ENCODE data around the gene OMP. TPM values are rescaled to one million over a fixed set of nuclear protein-coding genes. Genes with fewer than 3 reads are reported as not detected.

OMP gene
- total RNA-seq, 1 donor from 2014 or later = not detected

DNA sequence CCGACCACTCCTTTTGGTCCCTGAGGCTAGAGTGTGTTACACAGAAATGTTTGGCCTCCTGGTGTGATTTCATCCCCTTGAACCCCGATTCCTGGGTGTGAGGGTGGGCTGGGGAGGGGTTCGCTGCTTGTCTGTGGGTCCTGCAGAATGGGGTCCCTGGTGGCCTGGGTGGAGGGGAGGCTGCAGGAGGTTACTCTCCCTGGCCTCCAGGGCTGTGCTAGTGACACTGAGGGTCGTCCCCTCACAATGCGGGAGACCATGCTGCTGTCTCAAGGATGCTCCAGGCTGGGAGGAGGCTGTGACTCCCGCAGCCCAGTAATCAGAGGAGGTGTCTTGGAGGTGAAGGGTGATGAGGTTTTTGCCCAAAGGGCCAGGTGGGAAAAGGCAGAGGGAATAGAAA lies 17.0 kb upstream of the OMP start:
- no peaks in the 10 kb centered on the region for H3K27me3 ChIP-seq (ENCODE audit: control insufficient read depth, insufficient read depth, low read length)
- FAIRE-seq (no peak), DNase-seq (ENCODE audit: low read depth) (no peak)
- TF ChIP-seq, protein P1, sequence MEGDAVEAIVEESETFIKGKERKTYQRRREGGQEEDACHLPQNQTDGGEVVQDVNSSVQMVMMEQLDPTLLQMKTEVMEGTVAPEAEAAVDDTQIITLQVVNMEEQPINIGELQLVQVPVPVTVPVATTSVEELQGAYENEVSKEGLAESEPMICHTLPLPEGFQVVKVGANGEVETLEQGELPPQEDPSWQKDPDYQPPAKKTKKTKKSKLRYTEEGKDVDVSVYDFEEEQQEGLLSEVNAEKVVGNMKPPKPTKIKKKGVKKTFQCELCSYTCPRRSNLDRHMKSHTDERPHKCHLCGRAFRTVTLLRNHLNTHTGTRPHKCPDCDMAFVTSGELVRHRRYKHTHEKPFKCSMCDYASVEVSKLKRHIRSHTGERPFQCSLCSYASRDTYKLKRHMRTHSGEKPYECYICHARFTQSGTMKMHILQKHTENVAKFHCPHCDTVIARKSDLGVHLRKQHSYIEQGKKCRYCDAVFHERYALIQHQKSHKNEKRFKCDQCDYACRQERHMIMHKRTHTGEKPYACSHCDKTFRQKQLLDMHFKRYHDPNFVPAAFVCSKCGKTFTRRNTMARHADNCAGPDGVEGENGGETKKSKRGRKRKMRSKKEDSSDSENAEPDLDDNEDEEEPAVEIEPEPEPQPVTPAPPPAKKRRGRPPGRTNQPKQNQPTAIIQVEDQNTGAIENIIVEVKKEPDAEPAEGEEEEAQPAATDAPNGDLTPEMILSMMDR (IDR thresholded peaks at IDR 0.05; ENCODE audit: insufficient read depth, low read length, severe bottlenecking) = no peak
- H3K36me3 ChIP-seq (ENCODE audit: control insufficient read depth, insufficient read depth, low read length) = no peaks in the 10 kb centered on the region
- H3K4me3 ChIP-seq (ENCODE audit: low read depth, low read length) = no peak overlapping the region

DNA sequence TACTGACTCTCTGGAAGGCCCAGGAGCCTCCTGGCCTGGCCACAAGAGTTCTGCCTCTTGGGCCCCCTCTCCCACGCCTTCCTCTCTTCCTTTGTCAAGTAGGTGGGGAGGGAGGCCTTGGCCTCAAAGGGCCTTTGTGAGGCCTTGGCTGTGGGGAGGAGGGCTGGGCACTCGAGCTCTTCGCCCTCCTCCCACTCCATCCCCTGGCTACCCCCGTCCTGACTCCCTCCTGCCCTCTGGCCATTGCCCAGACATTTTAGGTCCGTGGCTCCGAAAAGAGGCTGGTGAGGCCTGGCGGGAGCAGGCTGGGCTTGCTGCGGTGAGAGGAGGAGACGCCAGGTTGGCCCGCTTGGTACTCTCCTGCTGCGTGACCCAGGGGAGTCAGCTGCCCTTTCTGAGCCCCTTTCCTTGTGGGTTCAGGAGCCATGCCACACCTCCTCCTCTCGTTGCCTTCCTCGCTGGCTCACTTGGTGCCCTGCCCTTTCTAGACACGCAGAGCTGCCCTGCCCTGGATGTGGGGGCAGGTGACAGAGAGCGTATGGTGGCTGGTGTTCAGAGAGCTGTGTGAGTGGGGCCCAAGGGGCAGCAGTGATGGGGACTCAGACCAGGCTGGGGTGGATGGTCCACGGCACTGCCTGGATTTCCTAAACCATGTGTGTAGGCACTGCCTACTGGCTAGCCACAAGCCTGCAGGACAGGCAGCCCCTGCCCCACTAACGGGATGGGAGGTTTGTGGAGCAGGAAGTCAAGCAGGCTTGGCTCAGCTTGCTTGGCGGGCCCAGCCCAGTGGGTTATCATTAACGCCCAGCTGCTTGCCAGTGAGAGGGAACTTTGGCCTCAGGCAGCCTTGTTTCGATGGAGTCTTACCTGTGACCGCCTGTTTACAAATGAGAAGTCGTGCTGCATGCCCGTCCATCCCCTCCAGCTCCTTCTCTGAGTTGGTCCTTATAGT lies 15.8 kb upstream of the OMP start:
- H3K36me3 ChIP-seq (ENCODE audit: control insufficient read depth, insufficient read depth, low read length) = no peaks in the 10 kb centered on the region
- H3K4me3 ChIP-seq (ENCODE audit: low read depth, low read length) = no peak overlapping the region
- TF ChIP-seq, protein P1 (IDR thresholded peaks at IDR 0.05; ENCODE audit: insufficient read depth, low read length, severe bottlenecking) = no peak
- FAIRE-seq (no peak), DNase-seq (ENCODE audit: low read depth) (no peak)
- H3K27me3 ChIP-seq (ENCODE audit: control insufficient read depth, insufficient read depth, low read length) = no peaks in the 10 kb centered on the region

DNA sequence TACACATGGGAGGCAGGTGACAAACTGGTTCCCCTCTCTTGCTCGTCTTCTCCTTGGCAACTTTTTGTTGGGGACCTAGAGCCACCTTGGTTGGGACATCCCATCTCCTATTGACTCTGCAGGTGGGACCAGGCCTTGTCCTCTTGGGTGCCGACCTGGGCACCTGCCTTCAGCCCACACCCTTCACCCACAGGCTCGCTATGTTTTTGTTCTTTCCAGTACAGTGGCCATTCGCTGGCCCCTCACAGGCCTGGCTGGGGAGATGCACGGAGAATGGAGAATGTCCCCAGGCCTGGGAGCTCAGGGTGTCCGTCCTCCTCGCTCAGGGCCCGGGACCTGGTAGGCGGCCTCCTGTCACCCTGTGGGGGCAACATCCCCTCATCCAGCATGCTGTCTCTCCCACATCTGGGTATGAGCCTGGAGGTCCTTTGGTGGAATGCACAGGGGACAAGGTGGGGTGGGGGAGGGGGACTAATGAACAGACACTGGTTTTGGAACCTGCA lies 14.9 kb upstream of the OMP start:
- Histone ChIP-seq H3K27me3 (ENCODE audit: control insufficient read depth, insufficient read depth, low read length) (no peaks in the 10 kb centered on the region), H3K4me3 (ENCODE audit: low read depth, low read length) (no peak overlapping the region), H3K36me3 (ENCODE audit: control insufficient read depth, insufficient read depth, low read length) (no peaks in the 10 kb centered on the region)
- no peak for FAIRE-seq
- TF ChIP-seq, protein P1 (IDR thresholded peaks at IDR 0.05; ENCODE audit: insufficient read depth, low read length, severe bottlenecking) = no peak
- DNase-seq (ENCODE audit: low read depth) = no peak

DNA sequence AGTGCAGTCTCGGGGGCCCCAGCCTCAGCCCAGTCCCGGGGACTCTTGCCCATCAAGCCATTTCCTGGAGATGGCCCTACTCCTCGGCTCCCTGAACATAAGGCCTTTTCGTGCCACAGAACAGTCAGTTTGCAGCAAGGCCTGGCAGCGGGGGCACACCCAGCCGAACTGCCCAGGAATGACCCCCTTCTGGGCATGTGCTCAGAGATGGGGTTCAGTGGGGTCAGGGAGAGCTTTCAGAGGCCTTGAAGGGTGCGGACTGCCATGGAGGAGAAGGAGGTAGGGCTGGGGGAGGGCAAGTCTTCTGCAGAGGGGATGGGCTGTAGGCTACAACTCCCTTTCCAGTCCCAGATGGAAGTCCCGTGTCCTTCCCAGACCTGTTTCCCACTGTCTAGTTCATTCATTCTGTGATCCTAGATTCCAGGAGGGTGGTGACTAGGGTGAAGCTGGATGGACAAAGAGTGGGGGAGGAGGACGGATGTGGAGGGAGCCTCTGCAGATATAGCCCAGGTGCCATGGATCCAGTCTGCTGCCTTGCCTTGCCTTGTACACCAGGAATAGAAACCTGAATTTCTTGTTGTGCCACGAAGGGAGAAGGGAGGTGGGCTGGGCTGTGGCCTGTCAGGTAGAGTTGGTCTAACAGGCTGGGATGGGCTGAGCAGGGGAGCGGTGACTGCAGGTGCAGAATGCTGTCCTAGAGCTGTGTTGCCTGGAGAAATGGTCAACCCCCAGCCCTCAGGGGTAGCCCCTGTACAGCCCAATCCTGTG lies 14.2 kb upstream of the OMP start:
- Histone ChIP-seq H3K36me3 (ENCODE audit: control insufficient read depth, insufficient read depth, low read length) (no peaks in the 10 kb centered on the region), H3K27me3 (ENCODE audit: control insufficient read depth, insufficient read depth, low read length) (no peaks in the 10 kb centered on the region), H3K4me3 (ENCODE audit: low read depth, low read length) (no peak overlapping the region)
- DNase-seq (ENCODE audit: low read depth) (peak; percentile 29), FAIRE-seq (peak; percentile 23)
- TF ChIP-seq, protein P1 (IDR thresholded peaks at IDR 0.05; ENCODE audit: insufficient read depth, low read length, severe bottlenecking) = no peak

DNA sequence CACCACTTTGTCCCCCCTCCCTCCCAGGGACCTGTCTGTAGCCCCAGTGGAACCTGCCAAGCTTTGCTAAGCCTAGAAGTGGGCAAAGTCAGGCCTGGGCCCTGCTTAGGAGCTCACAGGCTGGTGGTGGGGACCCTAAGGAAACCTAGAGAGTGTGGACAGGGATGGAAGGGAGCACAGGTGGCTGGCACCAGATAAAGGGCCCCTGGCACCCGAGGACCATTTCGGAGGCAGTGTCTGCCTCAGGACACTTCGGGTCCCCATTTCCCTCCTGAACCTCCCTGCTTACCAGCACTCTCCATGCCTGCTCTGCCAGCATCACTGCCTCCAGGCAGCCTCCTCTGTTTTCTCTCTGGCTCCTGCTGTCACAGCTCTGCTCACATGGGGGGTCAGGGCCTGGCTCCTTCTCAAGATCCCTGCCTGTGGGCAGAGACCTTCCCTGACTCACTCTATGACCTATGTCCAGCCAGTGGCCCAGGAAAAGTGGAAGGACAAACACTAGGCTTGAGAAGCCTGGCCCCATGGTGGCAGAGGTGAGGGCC lies 13.6 kb upstream of the OMP start:
- TF ChIP-seq, protein P1 (IDR thresholded peaks at IDR 0.05; ENCODE audit: insufficient read depth, low read length, severe bottlenecking) = no peak
- H3K36me3 ChIP-seq (ENCODE audit: control insufficient read depth, insufficient read depth, low read length) = no peaks in the 10 kb centered on the region
- no peak for DNase-seq (ENCODE audit: low read depth)
- no peak for FAIRE-seq
- H3K4me3 ChIP-seq (ENCODE audit: low read depth, low read length) = no peak overlapping the region
- no peaks in the 10 kb centered on the region for H3K27me3 ChIP-seq (ENCODE audit: control insufficient read depth, insufficient read depth, low read length)
